GM12878 (cell line): ENCODE measurements around the gene GSC2. TPM values are rescaled to one million over a fixed set of nuclear protein-coding genes. Genes with fewer than 3 reads are reported as not detected.

ENCODE experiments used
- ATAC-seq: fragments of 200-7000 bp; cut with Tn5 transposase; 3 replicates; pipeline ENCODE4 v1.9.1; 2020; ENCODE audit warnings: mild to moderate bottlenecking, moderate library complexity
- BruUV-seq: library from RNA; stranded (reverse); fragments of 400-500 nt; replicated peaks from 2 replicates; lab custom pipeline; 2021; lab: Mats Ljungman, UMichigan
- CTCF ChIA-PET: fragments of 300-600 bp; sonication (Branson Sonifier 250); formaldehyde crosslinking; extraction: SDS; loops from one replicate; lab custom pipeline; 2021; ENCODE audit warnings: inconsistent platforms; lab: Yijun Ruan, JAX
- POLR2A ChIA-PET: fragments of 350-600 bp; formaldehyde crosslinking; extraction: SDS; loops from one replicate; lab custom pipeline; 2021; ENCODE audit warnings: inconsistent platforms; lab: Charles Lee
- RAD21 ChIA-PET: fragments of 300-600 bp; sonication (Branson Sonifier 250); formaldehyde crosslinking; loops from one replicate; lab custom pipeline; 2023; ENCODE audit warnings: antibody characterized with exemption; ENCODE audit not compliant: unreplicated experiment; lab: Charles Lee
- SMC1A ChIA-PET: fragments of 300-600 bp; sonication (Branson Sonifier 250); formaldehyde crosslinking; loops from one replicate; lab custom pipeline; 2023; ENCODE audit not compliant: unreplicated experiment, uncharacterized antibody; lab: Charles Lee
- DNase-seq: peaks from one replicate; pipeline ENCODE4 v3.0.0-alpha.2; 2011; ENCODE audit warnings: low read depth, low spot score
- FAIRE-seq: peaks from 3 replicates; lab custom pipeline; 2011; peaks lifted over from hg19 to GRCh38; lab: Jason Lieb, UNC
- H2AFZ ChIP-seq: 2 replicates; pipeline ENCODE4 v1.6.0; 2011; ENCODE audit warnings: low read depth, low read length, control low read depth; ENCODE audit not compliant: control insufficient read depth
- H3K27ac ChIP-seq: 2 replicates; pipeline ENCODE4 v1.5.1; 2011; ENCODE audit warnings: control low read depth; ENCODE audit not compliant: control insufficient read depth, insufficient read depth
- H3K27me3 ChIP-seq, 2 experiments: replicated peaks in 1 of 2; 2 replicates each; pipeline versions ENCODE4 v1.6.0 to v1.6.1; 2011; ENCODE audit warnings: low read length in 1 of 2; ENCODE audit not compliant: control insufficient read depth in 2 of 2, insufficient read depth in 2 of 2
- H3K36me3 ChIP-seq, 2 experiments: 2 replicates each; pipeline ENCODE4 v1.5.1; 2011; ENCODE audit warnings: low read length in 1 of 2; ENCODE audit not compliant: control insufficient read depth in 2 of 2, insufficient read depth in 2 of 2
- H3K4me1 ChIP-seq: 2 replicates; pipeline ENCODE4 v1.6.1; 2011; ENCODE audit warnings: mild to moderate bottlenecking, low read length, moderate library complexity, mixed read lengths; ENCODE audit not compliant: control insufficient read depth, insufficient read depth
- H3K4me2 ChIP-seq: 2 replicates; pipeline ENCODE4 v1.6.0; 2011; ENCODE audit warnings: control low read depth; ENCODE audit not compliant: control insufficient read depth, insufficient read depth
- H3K4me3 ChIP-seq: fragments of 200-600 bp; sonication (generic); 2 replicates; pipeline ENCODE4 v1.5.1; 2016
- H3K79me2 ChIP-seq: 2 replicates; pipeline ENCODE4 v1.6.0; 2011; ENCODE audit warnings: low read length; ENCODE audit not compliant: control insufficient read depth, insufficient read depth
- H3K9ac ChIP-seq: 2 replicates; pipeline ENCODE4 v1.8.0; 2011; ENCODE audit warnings: low read length, control low read depth, mixed read lengths; ENCODE audit not compliant: control insufficient read depth, insufficient read depth
- H3K9me3 ChIP-seq: replicated peaks from 3 replicates; pipeline ENCODE4 v1.5.1; 2011; ENCODE audit warnings: mild to moderate bottlenecking, low read length; ENCODE audit not compliant: control insufficient read depth, insufficient read depth
- H4K20me1 ChIP-seq: 2 replicates; pipeline ENCODE4 v1.6.0; 2011; ENCODE audit not compliant: control insufficient read depth, insufficient read depth
- TBL1XR1 ChIP-seq: IDR thresholded peaks from 2 replicates; pipeline ENCODE4 v1.6.1; 2012; ENCODE audit warnings: low read depth, low read length, improper control_type of control experiment
- WGBS: methylation state at CpG from one replicate; pipeline ENCODE4 v1.1.6; 2016; ENCODE audit warnings: low lambda C conversion rate; ENCODE audit not compliant: insufficient replicate concordance, insufficient coverage; ENCODE audit errors: missing lambda C conversion rate; 5-methylcytosine and 5-hydroxymethylcytosine counted together
- in situ Hi-C: fragments of 300-500 bp; cut with MboI; formaldehyde crosslinking; loops from 9 replicates; pipeline ENCODE4 v1.14.3; 2018; ENCODE audit warnings: mixed read lengths
- intact Hi-C: fragments of 100-400 bp; cut with micrococcal nuclease; formaldehyde crosslinking; loops from one replicate; pipeline ENCODE4 v1.14.2; 2022; ENCODE audit not compliant: unreplicated experiment
- polyA plus RNA-seq, 11 experiments: library from polyadenylated mRNA; depleted of rRNA in 4 of 11; unstranded in 6 of 11; stranded (reverse) in 5 of 11; fragments of >200 nt; fragmentation: Nextera tagmentation in 4 of 11; fragmentation: Illumina TruSeq in 1 of 11; extraction: Ambion mirVana in 4 of 11; extraction: Trizol in 1 of 11; gene quantifications; 1 replicate in 1 of 11; 2 replicates in 10 of 11; pipeline versions ENCODE4 v1.2.1 to v1.2.3, GENCODE V29; 2011 to 2016; ENCODE audit warnings: inconsistent platforms in 2 of 11, missing spikeins in 2 of 11, low read depth in 1 of 11
- total RNA-seq, 4 experiments: library from RNA; depleted of rRNA in 3 of 4; stranded (reverse); fragments of >200 nt in 3 of 4; fragmentation: Illumina TruSeq in 1 of 4; extraction: Trizol in 1 of 4; gene quantifications; 2 replicates each; pipeline versions ENCODE4 v1.2.1 to v1.2.3, GENCODE V29; 2013 to 2021
- TF ChIP-seq, protein P1 (sequence below): fragments of 450-650 bp; IDR thresholded peaks from 2 replicates; pipeline ENCODE4 v1.6.1; 2017; ENCODE audit warnings: mild to moderate bottlenecking, moderate library complexity

Gene GSC2
- total and polyA plus RNA-seq, 10 of the 15 experiments (the other 5 are each of a cell fraction or from before 2014, with no cell fraction given): not detected

DNA sequence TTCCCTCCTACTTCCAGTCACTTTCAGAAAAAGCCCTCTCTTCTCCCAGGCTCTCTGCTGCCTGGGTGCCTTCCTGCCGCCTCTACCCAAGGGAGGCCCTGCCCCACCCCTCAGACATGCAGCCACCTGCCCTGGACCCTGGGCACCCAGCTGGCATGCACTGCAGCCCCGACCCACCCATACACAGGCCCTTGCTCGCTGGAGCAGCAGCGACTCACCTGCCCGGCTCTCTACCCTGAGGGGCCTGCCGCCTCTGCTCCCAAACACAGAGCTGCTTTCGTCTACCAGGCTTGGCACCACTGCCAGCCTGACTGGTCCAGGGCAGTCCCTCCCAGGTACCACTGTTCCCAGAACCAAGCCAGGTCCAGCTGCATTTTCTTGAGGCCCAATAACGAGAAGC, 20.2 kb downstream of the GSC2 start:
- no TSS peak for BruUV-seq
- no peak overlapping the region for H3K4me2 ChIP-seq
- no peaks in the 10 kb centered on the region for H4K20me1 ChIP-seq
- CTCF ChIA-PET: no interaction called here
- no peak overlapping the region for H3K27ac ChIP-seq
- RAD21 ChIA-PET: no interaction called here
- H3K9ac ChIP-seq: no peak overlapping the region
- no peaks in the 10 kb centered on the region for H3K27me3 ChIP-seq
- POLR2A ChIA-PET: no interaction called here
- no peaks in the 10 kb centered on the region for H3K9me3 ChIP-seq
- no peak overlapping the region for H2AFZ ChIP-seq
- WGBS: 80% methylated on average over 6 of the region's 8 CpGs
- FAIRE-seq: no peak
- peaks cover 0 to 5% of the 10 kb centered on the region in 2 experiments; a peak in 2 of 4 replicates for H3K36me3 ChIP-seq
- ATAC-seq: no peak
- DNase-seq: no peak
- SMC1A ChIA-PET: no interaction called here
- in situ Hi-C loops: no loop called here
- H3K79me2 ChIP-seq: no peaks in the 10 kb centered on the region
- no peaks in the 10 kb centered on the region for H3K4me1 ChIP-seq
- no peak for TF ChIP-seq TBL1XR1
- TF ChIP-seq, protein P1, sequence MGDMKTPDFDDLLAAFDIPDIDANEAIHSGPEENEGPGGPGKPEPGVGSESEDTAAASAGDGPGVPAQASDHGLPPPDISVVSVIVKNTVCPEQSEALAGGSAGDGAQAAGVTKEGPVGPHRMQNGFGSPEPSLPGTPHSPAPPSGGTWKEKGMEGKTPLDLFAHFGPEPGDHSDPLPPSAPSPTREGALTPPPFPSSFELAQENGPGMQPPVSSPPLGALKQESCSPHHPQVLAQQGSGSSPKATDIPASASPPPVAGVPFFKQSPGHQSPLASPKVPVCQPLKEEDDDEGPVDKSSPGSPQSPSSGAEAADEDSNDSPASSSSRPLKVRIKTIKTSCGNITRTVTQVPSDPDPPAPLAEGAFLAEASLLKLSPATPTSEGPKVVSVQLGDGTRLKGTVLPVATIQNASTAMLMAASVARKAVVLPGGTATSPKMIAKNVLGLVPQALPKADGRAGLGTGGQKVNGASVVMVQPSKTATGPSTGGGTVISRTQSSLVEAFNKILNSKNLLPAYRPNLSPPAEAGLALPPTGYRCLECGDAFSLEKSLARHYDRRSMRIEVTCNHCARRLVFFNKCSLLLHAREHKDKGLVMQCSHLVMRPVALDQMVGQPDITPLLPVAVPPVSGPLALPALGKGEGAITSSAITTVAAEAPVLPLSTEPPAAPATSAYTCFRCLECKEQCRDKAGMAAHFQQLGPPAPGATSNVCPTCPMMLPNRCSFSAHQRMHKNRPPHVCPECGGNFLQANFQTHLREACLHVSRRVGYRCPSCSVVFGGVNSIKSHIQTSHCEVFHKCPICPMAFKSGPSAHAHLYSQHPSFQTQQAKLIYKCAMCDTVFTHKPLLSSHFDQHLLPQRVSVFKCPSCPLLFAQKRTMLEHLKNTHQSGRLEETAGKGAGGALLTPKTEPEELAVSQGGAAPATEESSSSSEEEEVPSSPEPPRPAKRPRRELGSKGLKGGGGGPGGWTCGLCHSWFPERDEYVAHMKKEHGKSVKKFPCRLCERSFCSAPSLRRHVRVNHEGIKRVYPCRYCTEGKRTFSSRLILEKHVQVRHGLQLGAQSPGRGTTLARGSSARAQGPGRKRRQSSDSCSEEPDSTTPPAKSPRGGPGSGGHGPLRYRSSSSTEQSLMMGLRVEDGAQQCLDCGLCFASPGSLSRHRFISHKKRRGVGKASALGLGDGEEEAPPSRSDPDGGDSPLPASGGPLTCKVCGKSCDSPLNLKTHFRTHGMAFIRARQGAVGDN: no peak
- intact Hi-C loops: no loop called here
- no peak overlapping the region for H3K4me3 ChIP-seq
